Stomach smooth muscle (tissue), 2 donors: Measurements from ENCODE around the gene MBNL1.

Experiments
- H3K27ac ChIP-seq: one replicate; pipeline ENCODE4 v1.7.0; 2013; ENCODE audit warnings: mild to moderate bottlenecking, low read length, inconsistent platforms
- H3K27me3 ChIP-seq, 2 donors: one replicate each; pipeline ENCODE4 v1.7.0; 2013; ENCODE audit warnings: low read length in 2 of 2; ENCODE audit not compliant: insufficient read depth in 2 of 2, control insufficient read depth in 1 of 2
- H3K36me3 ChIP-seq, 2 donors: one replicate each; pipeline ENCODE4 v1.7.0; 2013; ENCODE audit warnings: low read length in 2 of 2; ENCODE audit not compliant: control insufficient read depth in 2 of 2, insufficient read depth in 2 of 2
- H3K4me1 ChIP-seq: one replicate; pipeline ENCODE4 v1.7.0; 2013; ENCODE audit warnings: low read length; ENCODE audit not compliant: control insufficient read depth, insufficient read depth
- H3K4me3 ChIP-seq, 2 donors: one replicate each; pipeline ENCODE4 v1.7.0; 2013; ENCODE audit warnings: low read length in 2 of 2
- H3K9ac ChIP-seq, 2 donors: one replicate each; pipeline ENCODE4 v1.7.0; 2013; ENCODE audit warnings: low read length in 2 of 2, mild to moderate bottlenecking in 1 of 2
- H3K9me3 ChIP-seq, 2 donors: one replicate each; pipeline ENCODE4 v1.7.0; 2013; ENCODE audit warnings: low read length in 2 of 2; ENCODE audit not compliant: control insufficient read depth in 2 of 2
- donor health status: healthy.
- donor health status: Pancreatic carcinoma.

The MBNL1 gene

GRCh38 chr3:152445212-152445611 lies 176.5 kb downstream of the MBNL1 start:
- H3K27ac ChIP-seq = no peak overlapping the region
- no peaks in the 10 kb centered on the region for H3K27me3 ChIP-seq
- no peak overlapping the region for H3K9ac ChIP-seq
- H3K4me1 ChIP-seq = peaks cover 12% of the 10 kb centered on the region
- H3K9me3 ChIP-seq = no peaks in the 10 kb centered on the region
- no peak overlapping the region for H3K4me3 ChIP-seq
- H3K36me3 ChIP-seq = peaks cover 0 to 3% of the 10 kb centered on the region in 2 donors

GRCh38 chr3:152446495-152446894 lies 177.8 kb downstream of the MBNL1 start:
- no peak overlapping the region for H3K4me3 ChIP-seq
- H3K27me3 ChIP-seq = no peaks in the 10 kb centered on the region
- H3K9ac ChIP-seq = no peak overlapping the region
- no peak overlapping the region for H3K27ac ChIP-seq
- peaks cover 12% of the 10 kb centered on the region for H3K4me1 ChIP-seq
- H3K36me3 ChIP-seq = peaks cover under 1 to 8% of the 10 kb centered on the region in 2 donors
- H3K9me3 ChIP-seq = no peaks in the 10 kb centered on the region

GRCh38 chr3:152447511-152447910 lies 178.8 kb downstream of the MBNL1 start:
- Histone ChIP-seq H3K27ac (no peak overlapping the region), H3K9me3 (no peaks in the 10 kb centered on the region), H3K36me3 (peaks cover 7 to 11% of the 10 kb centered on the region in 2 donors), H3K4me1 (peaks cover 12% of the 10 kb centered on the region), H3K9ac (no peak overlapping the region), H3K27me3 (no peaks in the 10 kb centered on the region), H3K4me3 (no peak overlapping the region)

GRCh38 chr3:152448091-152448490 lies 179.4 kb downstream of the MBNL1 start:
- H3K27me3 ChIP-seq = no peaks in the 10 kb centered on the region
- H3K4me3 ChIP-seq = no peak overlapping the region
- no peak overlapping the region for H3K9ac ChIP-seq
- no peaks in the 10 kb centered on the region for H3K9me3 ChIP-seq
- H3K27ac ChIP-seq = no peak overlapping the region
- H3K4me1 ChIP-seq = peaks cover 7% of the 10 kb centered on the region
- H3K36me3 ChIP-seq = peaks cover 8 to 14% of the 10 kb centered on the region in 2 donors

- Histone ChIP-seq H3K4me1 (peaks cover 2% of the 10 kb centered on the region), H3K4me3 (no peak overlapping the region), H3K9ac (no peak overlapping the region), H3K36me3 (peaks cover 14 to 21% of the 10 kb centered on the region in 2 donors), H3K27ac (no peak overlapping the region), H3K27me3 (no peaks in the 10 kb centered on the region), H3K9me3 (no peaks in the 10 kb centered on the region)
Observed at GRCh38 chr3:152452318-152452717, 183.6 kb downstream of the MBNL1 start.

- Histone ChIP-seq H3K4me1 (peaks cover 3% of the 10 kb centered on the region), H3K27me3 (no peaks in the 10 kb centered on the region), H3K9ac (no peak overlapping the region), H3K27ac (no peak overlapping the region), H3K9me3 (no peaks in the 10 kb centered on the region), H3K4me3 (no peak overlapping the region), H3K36me3 (peaks cover 14 to 17% of the 10 kb centered on the region in 2 donors)
Observed at GRCh38 chr3:152454076-152454875, 185.5 kb downstream of the MBNL1 start.

GRCh38 chr3:152455989-152456388 lies 187.3 kb downstream of the MBNL1 start:
- no peak overlapping the region for H3K4me3 ChIP-seq
- H3K9me3 ChIP-seq = no peaks in the 10 kb centered on the region
- no peak overlapping the region for H3K9ac ChIP-seq
- peaks cover 13 to 18% of the 10 kb centered on the region in 2 donors for H3K36me3 ChIP-seq
- H3K4me1 ChIP-seq = peaks cover 3% of the 10 kb centered on the region
- H3K27ac ChIP-seq = no peak overlapping the region
- no peaks in the 10 kb centered on the region for H3K27me3 ChIP-seq

GRCh38 chr3:152457500-152458375 lies 189.0 kb downstream of the MBNL1 start:
- Histone ChIP-seq H3K4me1 (peaks cover 3% of the 10 kb centered on the region), H3K4me3 (no peak overlapping the region), H3K9me3 (no peaks in the 10 kb centered on the region), H3K36me3 (peaks cover 13% of the 10 kb centered on the region in 2 donors), H3K27ac (no peak overlapping the region), H3K9ac (no peak overlapping the region), H3K27me3 (no peaks in the 10 kb centered on the region)

GRCh38 chr3:152458376-152459117 lies 189.8 kb downstream of the MBNL1 start:
- Histone ChIP-seq H3K36me3 (peaks cover 13 to 15% of the 10 kb centered on the region in 2 donors), H3K4me3 (no peak overlapping the region), H3K27me3 (no peaks in the 10 kb centered on the region), H3K27ac (no peak overlapping the region), H3K9me3 (no peaks in the 10 kb centered on the region), H3K4me1 (peaks cover 3% of the 10 kb centered on the region), H3K9ac (no peak overlapping the region)

GRCh38 chr3:152459118-152459515 lies 190.4 kb downstream of the MBNL1 start:
- Histone ChIP-seq H3K9ac (no peak overlapping the region), H3K4me3 (no peak overlapping the region), H3K27ac (no peak overlapping the region), H3K9me3 (no peaks in the 10 kb centered on the region), H3K36me3 (peaks cover 13 to 15% of the 10 kb centered on the region in 2 donors), H3K27me3 (no peaks in the 10 kb centered on the region), H3K4me1 (peaks cover 3% of the 10 kb centered on the region)
